ENCODE data around the gene OR52I1. TPM values are rescaled to one million over a fixed set of nuclear protein-coding genes. Genes with fewer than 3 reads are reported as not detected.

Gene OR52I1
- total RNA-seq, 1 donor from 2014 or later, result not detected

DNA sequence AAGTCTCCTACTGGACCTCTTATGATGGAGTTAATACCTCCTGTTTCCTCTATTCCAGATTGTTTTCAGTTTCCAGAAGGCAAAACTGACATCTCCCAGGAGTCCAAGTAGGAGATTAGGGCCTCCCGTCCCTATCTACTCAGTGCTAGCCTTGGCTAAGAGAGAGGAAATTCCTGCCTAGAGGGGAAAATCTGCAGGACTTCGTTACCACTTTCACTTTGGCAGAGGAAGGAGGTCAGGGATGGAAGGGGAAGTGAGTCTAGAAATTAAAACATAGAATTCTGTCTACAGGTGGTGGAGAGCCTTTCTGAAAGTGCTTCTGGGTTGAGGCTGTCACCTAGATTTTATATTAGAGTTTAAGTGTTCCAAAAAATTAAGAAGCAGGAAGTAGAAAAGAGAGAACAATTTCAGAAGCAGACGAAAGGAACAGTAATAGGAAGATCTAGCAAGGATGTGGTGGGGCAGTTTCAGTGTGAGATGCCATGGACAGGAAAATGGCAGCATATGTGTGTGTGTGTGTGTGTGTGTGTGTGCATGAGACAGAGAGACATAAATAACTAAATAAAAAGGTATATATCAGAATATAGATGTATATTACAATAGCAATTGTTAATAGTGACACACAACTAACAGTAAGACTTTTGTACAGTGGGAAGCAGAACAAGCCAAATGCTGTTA, 16.6 kb downstream of the OR52I1 start:
- no peak for DNase-seq (ENCODE audit: low read depth in 2 of 2)

DNA sequence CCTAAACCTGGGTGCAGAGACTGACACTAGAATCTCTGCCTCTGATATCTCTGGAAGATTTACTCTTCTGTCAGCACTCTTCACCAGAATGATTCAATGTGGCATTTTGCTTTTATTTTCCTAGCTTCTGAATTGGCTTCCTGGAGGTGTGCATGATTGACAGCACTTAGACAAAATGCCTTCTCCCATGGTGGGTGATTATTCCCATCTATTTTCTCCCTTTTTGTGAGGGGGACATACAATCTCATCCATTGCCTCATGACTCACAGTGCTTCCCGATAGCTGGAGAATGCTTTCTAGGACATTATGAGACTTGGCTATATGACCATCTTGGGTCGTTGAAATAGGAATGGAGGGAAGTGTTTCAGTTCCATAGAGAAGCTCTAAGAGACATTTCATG, 18.1 kb downstream of the OR52I1 start:
- DNase-seq (ENCODE audit: low read depth in 2 of 2), result no peak

DNA sequence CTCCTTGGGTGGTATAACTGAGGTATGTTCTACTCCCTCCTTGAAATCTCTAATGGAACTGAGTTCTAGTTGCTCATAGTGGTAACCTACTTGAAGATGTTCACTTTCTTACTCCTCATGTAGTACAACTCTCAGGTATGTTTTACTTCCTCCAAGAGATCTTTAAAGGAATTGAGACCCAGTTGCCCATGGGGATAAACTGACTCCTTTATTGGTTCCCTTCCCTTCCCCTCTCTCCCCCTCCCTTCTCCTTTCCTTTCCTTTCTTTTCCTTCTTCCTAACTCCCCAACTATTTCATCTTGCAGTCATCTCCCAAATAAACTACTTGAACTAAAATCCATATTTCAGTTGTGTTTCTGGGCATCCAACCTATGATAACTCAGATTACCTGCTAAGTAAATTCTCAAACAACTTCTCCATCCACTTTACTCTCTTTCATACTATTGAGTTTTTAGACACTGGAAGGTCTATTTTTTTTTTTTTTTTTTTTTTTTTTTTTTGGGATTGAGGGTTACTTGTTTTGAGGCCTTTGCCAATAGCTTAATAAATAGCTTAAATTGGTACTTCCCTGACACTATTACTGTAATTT, 22.1 kb downstream of the OR52I1 start:
- no peak for DNase-seq (ENCODE audit: low read depth in 2 of 2)

DNA sequence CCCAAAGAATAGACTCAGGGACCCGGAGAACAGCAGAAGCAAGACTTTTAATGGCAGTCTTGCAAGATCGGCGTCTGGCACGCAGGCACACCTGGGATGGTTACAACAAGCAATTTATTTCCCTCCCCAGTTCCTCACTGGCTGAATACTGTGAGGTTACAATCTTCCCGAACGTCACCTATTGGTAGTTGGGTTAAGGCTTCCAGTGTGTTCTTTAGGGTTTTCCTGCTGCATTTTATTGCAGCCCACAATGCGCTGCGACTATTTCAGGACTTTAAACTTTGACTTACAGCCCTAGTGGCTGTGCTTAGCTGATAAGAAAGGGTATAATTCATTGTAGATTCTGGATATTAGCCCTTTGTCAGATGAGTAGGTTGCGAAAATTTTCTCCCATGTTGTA, 25.7 kb downstream of the OR52I1 start:
- no peak for DNase-seq (ENCODE audit: low read depth in 2 of 2)

DNA sequence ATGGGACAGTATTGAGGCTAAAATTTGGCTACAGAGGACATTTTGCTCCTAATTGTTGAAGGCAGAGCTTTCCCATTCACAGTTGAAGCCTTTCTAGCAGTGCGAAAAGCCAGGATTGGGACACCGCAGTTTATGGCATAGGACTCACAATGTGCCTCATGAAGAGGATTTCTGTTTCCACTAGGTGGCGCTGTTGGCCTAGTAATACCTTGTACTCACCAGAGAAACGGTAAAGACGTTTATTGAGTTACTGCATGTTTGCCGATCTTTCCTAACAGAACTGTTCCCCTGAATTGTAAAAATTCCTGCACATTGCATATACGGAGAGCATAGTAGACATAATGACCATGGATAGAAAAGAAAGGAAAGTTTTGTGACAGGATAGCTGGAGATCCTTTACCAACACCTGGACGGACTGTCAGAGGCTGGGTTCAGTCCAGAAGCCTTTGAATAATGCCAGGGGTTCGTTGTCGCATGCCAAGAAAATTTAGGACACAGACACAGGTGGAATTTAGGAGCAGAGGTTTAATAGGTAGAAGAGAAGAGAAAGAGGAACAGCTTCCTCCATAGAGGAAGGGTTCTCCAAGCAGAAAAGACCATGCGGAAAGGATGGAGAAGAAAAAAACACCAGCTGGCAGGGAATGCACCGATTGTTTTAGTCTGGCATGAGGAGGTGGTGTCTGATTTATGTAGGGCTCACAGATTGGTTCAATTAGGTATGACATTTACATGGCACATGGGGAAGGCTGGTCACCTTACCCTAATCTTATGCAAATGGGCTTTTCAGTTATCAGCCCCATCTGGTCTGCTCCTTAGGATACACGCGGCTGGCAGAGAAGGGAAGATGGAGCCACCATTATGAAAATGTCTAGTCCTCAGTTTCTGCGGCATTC, 32.6 kb downstream of the OR52I1 start:
- DNase-seq (ENCODE audit: low read depth in 2 of 2), result peak; percentile 36 to 74

DNA sequence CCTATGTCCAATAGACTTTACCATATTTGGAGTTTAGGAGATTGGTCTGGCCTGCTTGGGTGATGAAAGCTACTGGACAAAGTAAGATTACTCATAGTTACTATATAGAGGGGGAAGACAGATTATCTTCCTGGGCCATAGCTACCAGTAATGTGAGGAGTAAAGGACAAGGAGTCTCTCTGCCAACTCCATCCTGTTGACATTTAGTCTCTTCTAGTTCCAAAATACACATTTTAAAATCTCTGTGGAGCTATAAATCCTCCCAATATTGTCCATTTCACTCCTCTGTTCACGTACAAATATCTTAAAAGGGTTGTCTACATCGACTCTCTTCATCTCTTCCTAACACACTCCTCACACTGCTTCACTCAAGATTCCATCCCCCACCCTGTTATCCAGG, 42.3 kb downstream of the OR52I1 start:
- DNase-seq (ENCODE audit: low read depth in 2 of 2), result no peak

DNA sequence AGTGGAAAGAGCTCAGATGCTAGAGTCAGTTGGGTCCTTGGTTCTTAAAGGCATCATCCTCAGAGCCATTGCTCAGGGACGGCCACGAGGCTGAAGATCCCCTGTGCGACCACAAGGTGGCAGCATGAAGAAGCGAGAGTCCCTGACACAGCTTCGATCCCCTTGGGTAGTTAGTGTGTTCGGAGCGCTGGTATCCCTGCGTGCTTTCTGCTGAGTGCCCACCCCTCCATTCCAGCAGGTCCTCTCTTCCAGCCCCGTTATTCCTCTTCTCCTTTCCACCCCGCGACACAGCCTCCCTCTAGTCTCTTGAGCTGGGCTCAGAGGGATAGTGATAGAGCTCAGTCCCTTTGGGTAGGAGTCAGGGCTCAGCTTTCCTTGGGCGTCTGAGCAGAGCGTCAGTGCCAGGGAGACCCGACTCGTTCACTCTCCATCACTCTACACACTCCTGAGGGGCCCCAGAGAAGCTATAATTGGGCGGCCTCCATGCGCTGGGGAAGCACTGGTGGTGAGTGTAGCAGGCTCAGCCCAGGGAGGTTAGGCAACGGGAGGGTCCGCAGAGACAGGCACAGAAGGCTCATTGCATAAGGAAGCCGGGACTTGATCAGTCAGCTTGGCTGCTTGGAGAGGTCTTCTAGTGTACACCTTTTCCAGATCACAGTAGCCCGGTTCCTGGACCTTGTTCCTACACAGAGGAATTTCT, 43.3 kb downstream of the OR52I1 start, which contains the start of gene OR51D1:
OR51D1 (plus strand) TSS at position 516 of the 700 bp plus-strand sequence. CDS start 2,314 bp downstream, outside the sequence.
- DNase-seq (ENCODE audit: low read depth in 2 of 2), result peak; percentile 18 to 61

DNA sequence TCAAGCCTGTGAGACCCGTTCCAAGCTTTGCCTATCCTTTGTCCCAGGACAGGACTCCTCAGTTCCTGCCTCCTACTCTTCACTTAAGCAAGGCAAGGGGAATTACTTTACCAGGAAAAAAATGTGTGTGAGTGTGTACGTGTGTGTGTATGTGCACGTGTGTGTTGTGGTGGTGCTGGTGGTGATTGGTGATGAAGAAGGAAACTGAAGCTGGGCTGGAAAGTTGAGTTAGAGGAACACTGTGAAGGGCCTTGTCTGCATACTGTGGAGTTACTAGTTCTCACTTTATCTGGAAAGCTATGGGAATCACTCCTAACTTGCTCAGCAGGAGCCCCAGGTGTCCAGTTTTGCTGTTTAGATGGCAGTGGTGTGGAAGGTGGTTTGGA, 43.8 kb downstream of the OR52I1 start:
- DNase-seq (ENCODE audit: low read depth in 2 of 2), result no peak

DNA sequence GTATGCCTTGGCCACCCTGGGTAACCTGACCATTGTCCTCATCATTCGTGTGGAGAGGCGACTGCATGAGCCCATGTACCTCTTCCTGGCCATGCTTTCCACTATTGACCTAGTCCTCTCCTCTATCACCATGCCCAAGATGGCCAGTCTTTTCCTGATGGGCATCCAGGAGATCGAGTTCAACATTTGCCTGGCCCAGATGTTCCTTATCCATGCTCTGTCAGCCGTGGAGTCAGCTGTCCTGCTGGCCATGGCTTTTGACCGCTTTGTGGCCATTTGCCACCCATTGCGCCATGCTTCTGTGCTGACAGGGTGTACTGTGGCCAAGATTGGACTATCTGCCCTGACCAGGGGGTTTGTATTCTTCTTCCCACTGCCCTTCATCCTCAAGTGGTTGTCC, 46.1 kb downstream of the OR52I1 start:
- no peak for DNase-seq (ENCODE audit: low read depth in 2 of 2)

DNA sequence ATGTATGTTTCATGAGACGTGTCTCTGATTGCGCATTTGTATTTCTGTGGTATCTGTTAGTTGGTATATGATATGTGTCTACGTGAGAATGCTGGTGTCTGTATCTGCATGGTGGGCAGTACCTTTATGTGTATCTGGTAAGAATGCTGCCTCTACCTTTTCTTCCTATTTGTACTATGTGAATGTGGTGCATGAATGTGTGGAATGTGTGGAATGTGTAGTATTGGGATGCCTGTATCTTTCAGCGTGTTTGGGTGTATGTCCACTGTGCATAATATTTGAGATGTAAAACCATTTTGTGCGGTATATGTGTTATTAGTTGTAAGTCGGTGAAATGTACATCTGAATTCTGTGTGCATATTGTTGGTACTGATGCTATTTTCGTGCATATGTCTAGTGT, 47.7 kb downstream of the OR52I1 start:
- DNase-seq (ENCODE audit: low read depth in 2 of 2), result no peak

DNA sequence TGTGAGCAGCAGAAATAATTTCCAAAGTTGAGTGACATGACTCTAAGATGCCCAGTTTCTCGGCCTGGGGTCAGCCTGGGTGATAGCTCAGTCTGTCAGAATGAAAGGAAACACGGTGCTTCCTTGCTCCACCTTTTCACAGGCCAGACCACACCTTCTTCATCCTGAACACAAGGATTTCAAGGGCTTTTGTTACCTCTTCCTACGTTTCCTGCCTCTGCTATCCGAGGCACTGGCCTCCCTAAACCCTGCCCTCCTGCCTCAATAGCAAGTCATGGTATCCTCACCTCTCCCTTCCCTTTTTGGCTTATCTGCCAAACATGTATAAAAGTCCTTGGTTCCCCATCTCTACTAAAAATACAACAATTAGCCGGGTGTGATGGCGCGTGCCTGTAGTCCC, 48.2 kb downstream of the OR52I1 start:
- DNase-seq (ENCODE audit: low read depth in 2 of 2), result no peak

DNA sequence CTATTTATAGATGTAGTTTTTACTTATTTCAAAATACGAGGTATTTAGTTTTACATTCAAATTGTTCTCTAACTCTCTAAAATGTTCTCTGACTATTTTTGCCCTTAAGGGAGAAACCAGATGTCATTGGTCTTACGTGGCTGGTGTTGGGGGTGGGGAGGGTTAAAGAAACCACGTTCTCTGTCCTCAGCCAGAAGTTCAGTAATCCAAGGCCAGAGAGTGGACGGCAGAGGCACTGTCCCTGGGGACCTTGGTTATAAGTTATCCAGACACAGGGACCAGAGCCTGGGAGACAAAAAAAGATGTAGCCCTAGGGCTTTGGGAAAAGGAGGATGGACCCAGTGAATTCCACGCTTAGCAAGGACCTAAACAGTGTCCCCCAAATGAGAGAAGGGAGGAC, 49.2 kb downstream of the OR52I1 start:
- no peak for DNase-seq (ENCODE audit: low read depth in 2 of 2)

DNA sequence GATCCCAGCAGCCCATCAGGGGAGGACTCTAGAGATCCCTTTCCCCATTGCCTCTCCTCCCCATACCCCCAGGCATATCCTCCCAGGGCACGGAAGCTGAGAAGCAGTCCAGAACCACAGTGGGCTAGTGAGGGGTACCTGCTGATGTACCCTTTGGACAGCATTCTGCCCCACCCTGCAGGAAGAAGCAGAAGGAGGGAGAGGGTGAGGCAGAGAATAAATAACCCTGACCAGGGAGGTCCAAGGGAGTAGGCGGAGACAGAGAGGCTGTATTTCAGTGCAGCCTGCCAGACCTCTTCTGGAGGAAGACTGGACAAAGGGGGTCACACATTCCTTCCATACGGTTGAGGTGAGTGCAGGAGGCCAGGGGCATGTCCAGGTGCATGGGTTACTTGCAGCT, 49.8 kb downstream of the OR52I1 start, which contains the start of gene OR51E1:
OR51E1 (plus strand) TSS at position 301 of the 400 bp plus-strand sequence. CDS start 8,545 bp downstream, outside the sequence.
- DNase-seq (ENCODE audit: low read depth in 2 of 2), result no peak

DNA sequence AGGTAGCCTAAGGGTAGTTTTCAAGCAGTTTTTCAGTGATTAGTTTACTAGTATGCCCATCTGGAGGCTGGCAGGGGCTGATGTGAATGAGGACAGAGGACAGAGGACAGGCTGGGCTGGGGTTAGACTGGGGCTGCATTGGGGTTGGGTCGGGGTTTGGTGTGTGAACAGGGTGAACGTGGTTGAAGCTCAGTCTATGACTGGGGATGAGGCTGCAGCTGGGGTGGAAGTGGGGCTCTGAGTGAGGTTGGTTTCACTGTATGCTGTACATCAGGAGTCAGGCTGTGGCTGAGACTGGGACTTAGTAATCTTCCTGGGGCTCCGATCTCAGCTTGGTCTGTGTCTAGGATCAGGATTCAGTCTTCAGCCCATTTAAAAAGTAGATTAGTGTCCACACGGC, 50.4 kb downstream of the OR52I1 start:
- no peak for DNase-seq (ENCODE audit: low read depth in 2 of 2)

Other genes starting within 250 kb of the OR52I1 start
- not detected in 2 replicates for gene OR52B4, start 225.7 kb upstream of the OR52I1 start, total RNA-seq
- 25.9 and 29.1 TPM in 2 replicates for gene TRIM21, start 200.3 kb upstream of the OR52I1 start, total RNA-seq
- gene OR52K2, start 144.7 kb upstream of the OR52I1 start, total RNA-seq, result not detected in 2 replicates
- gene OR52K1, start 111.4 kb upstream of the OR52I1 start, total RNA-seq, result not detected in 2 replicates
- gene OR52M1, start 48.8 kb upstream of the OR52I1 start, total RNA-seq, result not detected in 2 replicates
- gene OR52I2, start 12.3 kb upstream of the OR52I1 start, total RNA-seq, result not detected in 2 replicates
- gene TRIM68, start 14.2 kb downstream of the OR52I1 start, total RNA-seq, result 7.4 and 10.1 TPM in 2 replicates
- gene OR51D1, start 43.4 kb downstream of the OR52I1 start, total RNA-seq, result not detected in 2 replicates
- gene OR51E1, start 49.9 kb downstream of the OR52I1 start, total RNA-seq, result not detected in 2 replicates
- not detected in 2 replicates for gene OR51E2, start 103.8 kb downstream of the OR52I1 start, total RNA-seq
- not detected in 2 replicates for gene MMP26, start 110.7 kb downstream of the OR52I1 start, total RNA-seq
- gene OR51F1, start 175.9 kb downstream of the OR52I1 start, total RNA-seq, result not detected in 2 replicates
- not detected in 2 replicates for gene OR52R1, start 210.3 kb downstream of the OR52I1 start, total RNA-seq
- gene OR51F2, start 227.3 kb downstream of the OR52I1 start, total RNA-seq, result not detected in 2 replicates

All from dermis microvascular lymphatic vessel endothelial cell (primary cell).